Glomerular visceral epithelial cell (primary cell): Measurements from ENCODE around the gene EIF3M.

ENCODE experiments used
- DNase-seq: peaks from one replicate; pipeline ENCODE4 v3.0.0-alpha.2; 2016; ENCODE audit errors: extremely low spot score

The EIF3M gene

DNA sequence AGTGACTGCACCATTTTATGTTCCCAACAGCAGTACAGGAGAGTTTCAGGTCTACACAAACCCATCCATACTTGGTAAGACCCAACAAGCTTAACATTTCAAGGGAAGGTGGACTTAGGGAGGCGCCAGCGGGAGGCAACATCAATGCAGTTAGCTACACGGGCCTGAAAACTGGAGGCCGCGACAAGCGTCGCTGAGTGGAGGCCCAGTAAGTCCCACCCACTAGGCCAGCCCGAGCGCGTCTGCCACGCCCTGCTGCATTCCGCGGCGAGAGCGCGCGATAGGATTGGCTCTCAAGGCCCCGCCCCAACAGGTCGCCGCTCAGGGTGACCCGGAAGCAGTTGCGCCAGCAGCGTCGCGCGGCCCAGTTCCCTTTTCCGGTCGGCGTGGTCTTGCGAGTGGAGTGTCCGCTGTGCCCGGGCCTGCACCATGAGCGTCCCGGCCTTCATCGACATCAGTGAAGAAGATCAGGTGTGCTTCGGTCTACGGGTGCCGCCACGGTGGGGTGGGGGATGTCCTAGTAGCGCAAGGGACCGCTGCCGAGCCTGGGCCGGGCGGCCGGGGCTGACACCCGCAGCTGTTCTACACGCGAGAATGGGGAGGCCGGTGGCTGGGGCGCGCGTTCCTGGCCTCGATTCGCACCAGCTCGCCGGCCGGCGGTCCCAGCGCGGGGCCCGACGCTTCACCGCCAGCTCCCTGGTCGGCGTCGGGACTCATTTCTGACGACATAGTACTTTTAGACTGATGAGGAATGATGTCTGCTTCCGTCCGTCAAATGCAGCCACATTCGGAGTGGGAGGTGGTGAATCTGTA, at the start of gene EIF3M:
Gene EIF3M (plus strand): TSS at position 373 of the 813 bp plus-strand sequence. CDS start 57 bp downstream, at position 430.
- peak; percentile 95 for DNase-seq

DNA sequence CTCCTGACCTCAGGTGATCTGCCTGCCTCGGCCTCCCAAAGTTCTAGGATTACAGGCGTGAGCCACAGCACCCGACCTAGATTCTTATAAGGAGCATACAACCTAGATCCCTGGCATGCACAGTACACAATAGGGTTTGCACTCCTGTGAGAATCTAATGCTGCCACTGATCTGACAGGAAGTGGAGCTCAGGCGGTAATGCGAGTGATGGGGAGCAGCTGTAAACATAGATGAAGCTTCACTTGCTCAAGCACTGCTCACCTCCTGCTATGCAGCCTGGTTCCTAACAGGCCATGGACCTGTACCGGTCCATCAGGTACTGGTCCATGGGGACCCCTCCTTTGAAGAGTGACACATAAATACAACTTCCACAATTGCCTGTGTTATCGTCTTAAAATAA, 44.8 kb upstream of the EIF3M start:
- no peak for DNase-seq

DNA sequence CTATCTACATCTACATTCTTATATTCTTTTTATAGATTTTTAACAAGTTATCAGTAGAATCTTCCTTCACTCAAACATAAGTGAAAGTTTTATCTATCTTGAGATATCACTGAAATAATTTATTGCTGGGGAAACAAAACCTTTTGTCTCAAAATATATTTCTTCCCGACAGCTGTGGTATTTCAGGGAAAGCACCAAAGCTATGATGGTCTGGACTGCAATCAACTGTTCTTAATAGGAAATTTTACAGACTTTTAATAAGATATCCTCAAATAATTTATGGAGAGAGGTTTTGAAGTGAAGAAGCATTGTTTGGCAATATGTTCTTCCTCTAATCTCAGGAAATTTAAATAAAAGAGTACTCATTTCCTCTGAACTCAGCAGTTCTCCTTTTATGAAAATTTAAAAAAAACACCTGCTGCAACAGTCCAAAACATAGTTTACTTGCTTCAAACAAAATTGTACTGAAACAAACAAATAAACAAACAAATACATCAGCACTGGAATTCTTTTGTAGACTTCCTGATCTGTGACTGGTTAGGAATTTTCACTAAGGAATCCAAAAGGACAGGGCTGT, 33.9 kb upstream of the EIF3M start:
- DNase-seq, result no peak

DNA sequence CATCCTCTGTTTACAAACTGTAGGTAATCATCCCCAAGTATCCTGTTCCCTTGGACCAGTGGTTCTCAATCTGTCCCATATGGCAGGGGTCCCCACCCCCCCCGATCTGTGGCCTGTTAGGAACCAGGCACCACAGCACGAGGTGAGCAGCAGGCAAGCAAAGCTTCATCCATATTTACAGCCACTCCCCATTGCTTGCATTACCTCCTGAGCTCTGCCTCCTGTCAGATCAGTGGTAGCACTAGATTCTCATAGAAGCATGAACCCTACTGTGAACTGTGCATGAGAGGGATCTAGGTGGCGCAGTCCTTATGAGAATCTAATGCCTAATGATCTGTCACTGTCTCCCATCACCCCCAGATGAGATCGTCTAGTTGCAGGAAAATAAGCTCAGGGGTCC, 33.4 kb upstream of the EIF3M start:
- no peak for DNase-seq

DNA sequence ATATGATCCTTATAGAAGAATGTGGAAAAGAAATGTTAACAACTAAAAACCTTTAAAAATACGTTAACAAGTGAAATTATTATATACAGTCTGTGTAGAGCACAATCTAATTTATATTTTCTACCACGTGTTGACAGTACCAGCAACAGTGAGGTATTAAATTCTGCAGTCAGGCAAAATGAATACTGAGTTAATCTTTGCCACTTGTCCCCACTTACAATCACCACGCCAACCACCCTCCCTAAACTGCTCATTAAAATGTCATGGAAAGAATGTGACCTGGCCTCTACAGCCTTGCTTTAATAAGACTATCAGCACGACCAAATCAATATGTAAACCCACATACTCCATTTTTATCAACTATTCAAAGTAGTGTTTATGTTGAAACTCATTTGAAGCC, 28.5 kb upstream of the EIF3M start:
- DNase-seq, result no peak

DNA sequence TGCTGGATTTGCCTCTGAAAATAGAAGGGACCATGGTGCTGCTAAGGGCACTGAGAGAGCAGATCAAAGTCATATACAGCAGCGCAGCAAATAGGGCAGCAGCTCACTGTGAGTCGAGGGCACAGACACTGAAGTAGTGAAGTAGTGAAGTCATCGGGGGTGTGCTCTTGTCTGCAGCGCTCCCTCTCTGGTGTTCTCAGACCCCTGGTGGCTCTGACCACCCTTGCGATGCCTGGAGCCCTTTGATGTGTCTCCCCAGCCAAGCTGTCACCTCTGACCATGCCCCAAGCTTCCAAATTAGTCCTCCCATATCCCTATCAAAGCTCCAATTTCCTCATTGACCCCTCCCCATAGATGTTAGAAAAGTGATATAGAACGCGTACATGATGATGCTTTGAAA, 27.7 kb upstream of the EIF3M start:
- no peak for DNase-seq

DNA sequence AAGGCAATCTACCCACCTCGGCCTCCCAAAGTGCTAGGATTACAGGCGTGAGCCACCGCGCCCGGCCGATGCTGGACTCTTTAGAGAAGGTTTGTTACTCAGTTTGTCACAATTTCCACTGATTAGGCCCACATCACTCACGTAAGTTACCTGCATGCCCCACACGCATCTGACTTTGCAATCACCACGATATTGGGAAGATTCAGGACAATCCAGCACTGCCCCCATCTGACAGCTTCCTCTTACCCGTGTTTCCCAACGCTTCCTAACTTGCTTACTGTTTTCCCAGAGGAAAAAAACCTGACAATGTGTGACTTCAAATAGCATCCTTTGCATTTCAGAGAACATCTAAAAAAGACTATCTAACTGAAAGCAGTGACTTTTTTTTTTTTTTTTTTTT, 21.8 kb upstream of the EIF3M start:
- no peak for DNase-seq

DNA sequence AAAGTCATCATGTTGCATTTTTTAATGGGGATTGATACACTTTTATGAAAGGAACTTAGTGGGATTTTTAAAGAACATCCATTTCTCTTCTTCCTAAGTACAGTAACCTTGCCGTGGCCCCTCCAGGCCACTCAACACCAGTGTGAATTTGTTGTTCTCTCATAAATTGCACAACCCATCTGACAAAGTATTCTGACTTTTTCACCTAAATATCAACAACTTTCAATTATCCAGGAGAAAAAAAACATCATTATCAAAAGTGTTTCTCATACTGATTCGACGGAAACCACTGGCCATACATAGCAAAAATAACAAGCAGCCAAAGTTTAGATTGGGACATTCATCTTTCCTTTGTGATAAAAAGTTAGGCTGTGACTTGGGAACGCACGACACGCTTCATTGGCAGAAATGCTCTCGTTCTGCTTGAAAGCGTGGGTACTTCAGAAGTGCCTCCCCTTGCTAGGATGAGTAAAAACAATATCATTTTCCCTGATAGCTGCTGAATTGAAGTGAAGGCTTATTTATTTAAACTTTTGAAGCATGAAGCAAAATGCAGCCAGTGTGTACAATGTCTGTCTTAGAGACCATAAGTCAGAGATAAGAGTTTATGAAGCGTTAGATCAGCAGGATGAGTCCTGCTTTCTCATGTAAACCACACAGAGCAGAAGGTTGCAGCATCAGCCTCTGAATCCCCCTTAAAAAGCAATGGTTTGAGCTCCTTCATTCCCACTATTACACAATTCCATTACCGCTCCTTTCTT, 20.6 kb upstream of the EIF3M start:
- DNase-seq, result peak; percentile 63

DNA sequence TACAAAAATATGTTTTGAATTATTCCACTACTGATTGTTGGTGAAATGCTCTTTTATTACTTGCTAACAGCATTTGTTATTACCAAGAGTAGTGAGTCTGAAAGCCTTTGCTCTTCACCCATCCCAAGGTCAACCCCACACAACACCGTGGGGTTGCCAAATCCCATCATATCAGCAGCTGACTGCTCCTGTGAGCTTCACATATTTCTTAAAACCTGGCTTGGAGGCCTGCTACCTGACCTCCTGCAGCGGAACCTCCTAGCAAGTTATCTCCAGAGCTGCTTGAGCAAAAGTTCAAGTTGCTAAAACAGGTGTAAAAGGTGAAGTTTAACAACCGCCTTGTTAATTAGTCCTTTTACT, 20.1 kb upstream of the EIF3M start:
- DNase-seq, result no peak

DNA sequence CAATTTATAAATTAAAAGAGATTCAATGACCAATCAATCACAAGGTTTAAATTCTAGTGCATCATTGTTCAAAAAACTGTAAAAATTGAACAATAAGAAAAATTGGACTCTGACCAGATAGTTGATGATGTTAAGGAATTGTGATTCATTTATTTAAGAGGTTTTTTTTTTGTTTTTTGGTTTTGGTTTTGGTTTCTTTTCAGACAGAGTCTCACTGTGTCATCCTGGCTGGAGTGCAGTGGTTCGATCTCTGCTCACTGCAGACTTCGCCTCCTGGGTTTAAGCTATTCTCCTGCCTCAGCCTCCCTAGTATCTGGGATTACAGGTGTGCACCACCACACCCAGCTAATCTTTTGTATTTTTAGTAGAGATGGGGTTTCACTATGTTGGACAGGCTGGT, 17.1 kb upstream of the EIF3M start:
- DNase-seq, result no peak

DNA sequence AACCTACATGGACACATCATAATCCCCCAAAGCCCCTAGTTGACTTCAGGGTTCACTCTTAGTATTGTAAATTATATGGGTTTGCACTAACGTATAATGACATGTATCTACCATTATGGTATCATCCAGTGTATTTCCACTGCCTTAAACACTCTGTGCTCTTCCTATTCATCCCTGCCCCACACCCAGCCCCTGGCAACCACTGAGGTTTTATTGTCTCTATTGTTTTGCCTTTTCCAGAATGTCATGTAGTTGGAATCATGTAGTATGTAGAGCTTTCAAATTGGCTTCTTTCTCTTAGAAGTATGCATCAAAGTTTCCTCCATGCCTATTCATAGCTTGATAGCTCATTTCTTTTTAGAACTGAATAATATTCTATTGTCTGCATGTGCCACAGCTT, 16.5 kb upstream of the EIF3M start:
- DNase-seq, result no peak

DNA sequence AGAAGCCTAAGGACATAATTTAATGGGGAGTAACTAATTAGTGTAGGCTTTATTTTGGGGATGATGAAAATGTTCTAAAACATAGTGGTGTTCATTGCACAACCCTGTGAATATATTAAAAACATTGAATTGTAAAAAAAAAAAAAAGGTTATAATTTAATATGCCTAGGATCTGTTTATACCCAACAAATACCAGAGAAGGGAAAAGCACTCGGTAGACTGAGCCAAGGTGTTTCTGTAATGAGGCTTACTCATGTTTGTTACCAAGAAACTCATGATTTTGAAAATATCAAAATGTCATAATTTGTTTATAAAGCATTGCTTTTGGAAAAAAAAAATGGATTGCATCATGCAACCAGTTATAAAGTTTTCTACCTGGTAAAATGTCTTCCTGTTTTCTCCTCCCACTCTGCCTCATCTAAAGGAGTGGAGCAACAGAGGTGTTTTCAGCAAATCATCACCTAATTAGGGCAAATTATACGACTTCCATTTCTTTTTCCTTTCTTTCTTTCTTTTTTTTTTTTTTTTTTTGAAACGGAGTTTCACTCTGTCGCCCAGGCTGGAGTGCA, 14.2 kb upstream of the EIF3M start:
- DNase-seq, result no peak

DNA sequence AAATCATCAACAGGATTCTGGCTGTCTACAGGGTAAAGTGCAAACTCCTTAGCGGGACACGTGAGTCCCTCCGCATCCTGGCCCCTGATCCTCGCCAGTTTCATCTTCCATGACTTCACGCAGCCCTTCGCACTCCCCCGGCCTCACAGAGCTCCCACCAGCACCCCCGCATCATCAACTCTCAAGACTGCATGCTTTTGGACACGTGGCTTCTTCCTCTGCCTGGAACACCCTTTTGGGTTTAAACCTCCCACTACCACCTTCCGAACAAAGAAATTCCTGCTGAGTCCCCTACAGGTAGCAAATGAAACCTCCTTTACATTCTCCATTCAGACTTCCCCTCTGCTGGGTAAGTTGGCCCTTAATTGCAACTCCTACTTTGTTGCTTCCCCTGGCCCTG, 12.6 kb upstream of the EIF3M start:
- no peak for DNase-seq

DNA sequence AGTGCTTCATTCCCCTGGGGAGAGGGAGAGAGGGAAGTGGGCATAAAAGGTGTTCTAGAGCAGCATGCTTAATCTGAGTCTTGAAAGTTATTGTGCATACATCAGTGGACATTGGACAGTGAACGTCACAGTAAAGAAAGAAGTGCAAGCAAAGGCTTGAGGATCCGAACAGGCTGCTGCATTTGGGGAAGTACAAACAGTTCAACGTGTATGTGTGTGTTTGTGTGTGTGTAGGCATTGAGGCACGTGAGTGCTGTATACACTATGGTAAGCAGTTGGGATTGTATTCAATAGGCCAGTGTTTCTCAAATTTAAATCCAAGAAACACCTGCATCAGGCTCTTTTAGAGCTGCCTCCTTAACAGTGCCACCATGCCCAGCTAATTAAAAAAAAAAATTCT, 10.4 kb upstream of the EIF3M start:
- no peak for DNase-seq

DNA sequence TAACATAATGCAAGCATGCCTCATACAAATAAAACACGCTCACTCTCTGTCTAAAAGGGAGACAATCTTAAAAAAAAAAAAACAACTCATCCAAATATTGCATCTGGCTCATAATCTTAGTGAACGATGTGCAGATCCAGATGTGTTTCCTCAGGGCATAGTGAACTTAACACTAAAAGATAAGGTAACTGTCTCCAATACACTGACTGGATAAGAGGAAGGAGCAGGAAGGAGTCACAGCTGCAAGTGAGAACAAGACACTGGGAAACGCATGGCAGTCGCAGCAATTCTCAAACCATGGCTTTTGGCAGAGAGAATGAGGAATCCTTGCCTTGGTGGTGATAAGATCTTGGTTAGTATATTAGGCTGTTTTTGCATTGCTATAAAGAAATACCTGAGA, 9.2 kb upstream of the EIF3M start:
- DNase-seq, result no peak

DNA sequence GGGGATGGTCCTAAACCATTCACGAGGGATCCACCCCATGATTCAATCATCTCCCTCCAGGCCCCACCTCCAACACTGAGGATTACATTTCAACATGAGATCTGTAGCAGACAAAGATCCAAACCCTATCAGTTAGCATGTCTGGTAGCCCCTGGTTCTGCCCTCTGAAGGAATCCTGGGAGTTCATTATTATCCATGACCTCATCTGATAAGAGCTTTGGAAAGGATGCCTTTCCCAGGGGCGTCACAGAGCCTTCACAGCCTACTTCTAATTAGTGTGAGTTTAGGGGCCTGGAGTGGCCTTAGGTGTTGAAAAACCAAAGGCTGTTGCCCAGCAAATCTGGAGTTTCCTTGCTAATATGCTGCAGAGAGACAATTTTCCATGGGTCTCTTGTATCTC, 8.6 kb upstream of the EIF3M start:
- no peak for DNase-seq

DNA sequence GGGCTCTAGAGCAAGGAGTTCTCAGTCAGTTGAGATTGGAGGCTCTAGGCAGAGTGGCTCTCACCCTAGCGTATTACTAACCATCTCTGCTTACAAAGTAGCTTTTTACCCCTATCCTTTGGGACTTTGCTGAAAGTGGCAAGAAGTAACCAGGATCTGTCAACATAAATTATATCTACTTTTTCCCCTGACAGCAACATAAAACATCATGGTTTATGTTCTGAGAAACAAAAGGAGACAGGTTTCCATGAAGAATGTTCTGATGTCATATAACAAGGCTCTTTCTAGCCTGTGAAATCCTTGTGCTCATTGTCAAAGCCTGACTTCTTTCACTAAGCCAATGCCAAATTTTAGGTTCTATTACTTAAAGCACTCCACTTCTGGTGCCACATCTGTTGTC, 7.2 kb upstream of the EIF3M start:
- no peak for DNase-seq

DNA sequence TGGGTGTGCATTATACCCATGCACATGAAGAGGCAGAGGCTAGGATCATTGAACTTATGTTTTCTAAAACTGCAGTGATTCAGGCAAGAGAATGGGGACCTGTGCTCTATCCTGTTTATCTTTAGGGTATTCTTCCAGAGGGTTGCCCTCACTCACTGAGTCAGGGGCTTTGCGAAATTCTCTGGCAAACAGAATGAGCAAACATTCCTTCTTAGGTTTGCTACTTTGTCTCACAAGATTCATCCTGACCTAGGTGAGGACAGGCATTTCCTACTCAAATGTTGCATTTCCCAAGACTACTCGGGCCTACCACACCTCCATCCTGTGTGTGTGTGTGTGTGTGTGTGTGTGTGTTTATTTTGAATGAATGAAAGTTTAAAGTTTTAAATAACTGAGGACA, 2.7 kb upstream of the EIF3M start:
- no peak for DNase-seq

DNA sequence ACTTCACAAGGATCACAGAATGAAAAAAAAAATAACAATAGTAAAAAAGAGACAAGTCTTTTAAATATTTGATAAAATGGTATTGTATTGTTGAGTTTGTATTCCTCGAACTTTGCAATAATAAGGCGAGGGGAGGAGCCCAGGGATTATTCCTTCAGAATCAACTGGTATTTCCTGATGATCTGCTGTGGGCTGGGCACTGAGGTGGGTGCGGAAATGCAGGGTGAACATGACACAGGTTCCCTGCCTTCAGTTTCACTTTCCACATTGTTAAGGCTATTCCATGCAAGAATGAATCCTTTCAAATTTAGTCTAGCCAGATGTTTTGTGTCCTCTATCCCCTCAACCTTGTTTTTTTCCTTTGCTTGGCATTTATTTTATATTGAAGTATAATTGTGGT, 2.1 kb upstream of the EIF3M start:
- DNase-seq, result no peak

DNA sequence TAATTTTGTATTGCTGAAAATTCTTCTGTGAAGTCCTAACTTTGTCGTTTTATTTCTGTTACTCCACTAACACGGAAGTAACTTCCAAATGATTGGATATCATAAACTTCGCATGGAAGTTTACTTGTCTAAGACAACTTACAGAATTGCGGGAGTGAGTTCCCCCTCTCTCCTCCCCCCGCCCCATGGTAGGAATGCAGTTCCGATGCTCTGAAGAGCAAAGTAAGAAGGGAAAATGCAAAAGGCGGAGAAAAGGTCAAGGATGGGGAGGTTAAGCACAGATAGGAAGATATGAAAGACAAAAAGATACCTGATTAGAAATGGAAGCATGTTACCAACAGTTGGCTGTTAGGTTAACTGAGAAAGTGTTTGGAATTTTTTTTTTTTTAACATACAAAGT, 1.3 kb downstream of the EIF3M start:
- peak; percentile 9 for DNase-seq

DNA sequence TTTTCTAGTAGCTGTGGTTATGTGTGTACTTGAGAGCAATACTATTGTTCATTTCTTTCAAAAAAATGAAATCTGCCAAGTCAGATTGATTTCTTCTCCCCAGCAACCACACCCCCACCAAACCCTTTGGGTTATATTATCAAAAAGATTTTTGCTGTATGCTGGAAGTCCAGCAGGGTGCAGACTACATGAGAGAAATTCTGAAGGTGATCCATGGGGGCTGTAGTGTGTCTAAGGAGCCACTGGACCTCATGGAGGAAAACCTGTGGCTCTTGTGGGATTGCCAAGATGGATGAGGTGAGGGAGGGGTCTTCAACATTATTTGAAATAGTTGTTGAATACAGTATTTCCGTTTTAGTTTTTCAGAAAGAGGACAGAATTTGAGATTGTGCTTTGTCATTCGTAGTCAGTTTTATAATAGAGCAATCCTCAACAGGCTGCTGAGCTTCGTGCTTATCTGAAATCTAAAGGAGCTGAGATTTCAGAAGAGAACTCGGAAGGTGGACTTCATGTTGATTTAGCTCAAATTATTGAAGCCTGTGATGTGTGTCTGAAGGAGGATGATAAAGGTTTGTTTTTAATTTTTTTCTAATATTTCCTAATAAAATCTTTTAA, 3.1 kb downstream of the EIF3M start:
- peak; percentile 40 for DNase-seq

DNA sequence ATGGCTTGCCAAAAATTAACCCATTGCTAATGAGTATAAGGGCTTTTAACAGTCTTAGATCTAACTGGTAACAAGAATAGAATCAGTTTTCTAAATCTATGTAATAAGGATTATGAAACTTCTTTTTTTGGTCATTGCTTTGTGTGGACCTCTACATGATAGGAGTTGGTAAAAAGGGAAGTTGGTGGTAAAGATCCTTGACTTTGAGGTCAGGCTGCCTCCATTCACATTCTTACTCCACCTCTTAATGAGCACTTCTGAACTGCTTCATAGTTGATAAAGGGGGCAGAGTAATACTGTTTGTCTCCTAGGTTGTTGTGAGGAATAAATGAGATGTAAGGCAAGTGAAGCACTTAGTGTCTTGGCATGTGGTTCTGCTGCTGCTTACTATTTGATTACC, 10.6 kb downstream of the EIF3M start:
- DNase-seq, result no peak
